Loucy (cell line): Measurements from ENCODE around the gene BEAN1.
A peak's percentile ranks its signal among the peaks of the same experiment; 100 is the strongest.
"Not testable (repeated sequence)": the region's sequence is repeated elsewhere in the genome, so short reads cannot be mapped to it uniquely, and the experiment has no call there.

Experiments
- H2AFZ ChIP-seq: fragments of 200-600 bp; sonication (generic); 2 replicates; pipeline ENCODE4 v1.6.0; 2016; ENCODE audit warnings: antibody characterized with exemption, mild to moderate bottlenecking, low read length, moderate library complexity
- H3F3A ChIP-seq: fragments of 200-600 bp; 2 replicates; pipeline ENCODE4 v1.6.0; 2016; ENCODE audit warnings: antibody characterized with exemption, low read depth, mild to moderate bottlenecking
- H3K27me3 ChIP-seq: fragments of 200-600 bp; sonication (generic); 2 replicates; pipeline ENCODE4 v1.6.1; 2014; ENCODE audit warnings: low read length, mild to moderate bottlenecking; ENCODE audit not compliant: insufficient read depth, poor library complexity, severe bottlenecking
- H3K36me3 ChIP-seq: fragments of 200-600 bp; sonication (generic); 2 replicates; pipeline ENCODE4 v1.6.1; 2016; ENCODE audit warnings: low read length; ENCODE audit not compliant: insufficient read depth
- H3K4me1 ChIP-seq: fragments of 200-600 bp; sonication (generic); 2 replicates; pipeline ENCODE4 v1.5.1; 2014; ENCODE audit warnings: low read length, mild to moderate bottlenecking; ENCODE audit not compliant: insufficient read depth, poor library complexity, severe bottlenecking
- H3K4me2 ChIP-seq: fragments of 200-600 bp; sonication (generic); 2 replicates; pipeline ENCODE4 v1.6.0; 2014; ENCODE audit warnings: antibody characterized with exemption, low read length, low read depth, mild to moderate bottlenecking; ENCODE audit not compliant: poor library complexity, severe bottlenecking
- H3K4me3 ChIP-seq: fragments of 200-600 bp; sonication (generic); 2 replicates; pipeline ENCODE4 v1.5.1; 2014; ENCODE audit warnings: low read length, mild to moderate bottlenecking, mixed read lengths; ENCODE audit not compliant: poor library complexity, severe bottlenecking
- H3K79me2 ChIP-seq: fragments of 200-600 bp; sonication (generic); 2 replicates; pipeline ENCODE4 v1.6.1; 2014; ENCODE audit warnings: low read length; ENCODE audit not compliant: insufficient read depth
- H3K9ac ChIP-seq: fragments of 200-600 bp; sonication (generic); 2 replicates; pipeline ENCODE4 v1.6.0; 2014; ENCODE audit warnings: mild to moderate bottlenecking, low read depth, low read length, moderate library complexity; ENCODE audit not compliant: poor library complexity, severe bottlenecking
- H3K9me2 ChIP-seq: fragments of 200-600 bp; sonication (generic); replicated peaks from 2 replicates; pipeline ENCODE4 v1.6.1; 2016; ENCODE audit warnings: low read depth, low read length, mixed read lengths
- H3K9me3 ChIP-seq: fragments of 200-600 bp; sonication (generic); 2 replicates; pipeline ENCODE4 v1.6.1; 2014; ENCODE audit warnings: mild to moderate bottlenecking, antibody characterized with exemption, low read length, low read depth; ENCODE audit not compliant: insufficient read depth
- H4K20me1 ChIP-seq: fragments of 200-600 bp; sonication (generic); 2 replicates; pipeline ENCODE4 v1.6.0; 2014; ENCODE audit warnings: antibody characterized with exemption, low read length, mild to moderate bottlenecking; ENCODE audit not compliant: insufficient read depth, poor library complexity, severe bottlenecking
- EZH2phosphoT487 ChIP-seq: fragments of 200-600 bp; IDR thresholded peaks from 2 replicates; pipeline ENCODE4 v1.6.1; 2018; ENCODE audit warnings: antibody characterized with exemption, mild to moderate bottlenecking, moderate library complexity, borderline replicate concordance
- TF ChIP-seq, protein P1 (sequence below): fragments of 200-600 bp; sonication (generic); conservative IDR thresholded peaks from 2 replicates; pipeline ENCODE4 v1.5.1; 2014; ENCODE audit warnings: mild to moderate bottlenecking, antibody characterized with exemption, low read length

Gene BEAN1

DNA sequence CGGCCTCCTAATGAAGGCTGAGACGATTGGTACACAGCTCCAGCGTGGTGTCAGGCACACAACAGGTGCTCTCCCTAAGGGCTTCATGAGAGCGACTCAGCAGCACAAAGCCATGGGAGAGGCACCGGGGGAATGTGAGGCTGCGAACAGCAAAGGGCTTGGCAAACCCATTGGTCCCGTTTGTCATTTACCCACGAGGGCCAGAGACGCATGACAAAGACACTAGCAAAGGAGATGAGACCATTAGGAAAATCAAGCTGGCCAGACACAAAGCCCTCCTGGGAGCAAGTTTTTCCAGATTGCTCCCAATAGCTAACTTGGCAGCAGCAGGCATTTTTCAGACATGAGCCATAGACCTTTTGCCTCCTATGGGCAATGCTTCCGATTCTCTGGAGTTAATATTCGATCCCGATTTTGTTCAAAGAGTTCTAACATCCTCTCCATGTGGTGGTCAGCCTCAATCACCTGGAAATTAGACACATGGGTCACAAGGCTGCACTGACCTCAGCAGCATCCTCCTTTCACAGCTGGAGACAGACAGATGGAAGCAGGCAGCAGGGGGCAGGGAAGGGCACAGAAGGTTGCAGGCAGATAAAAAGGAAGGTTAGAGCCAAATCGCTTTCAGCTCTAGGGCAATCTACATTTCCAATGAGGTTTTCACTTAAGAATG lies 84.6 kb downstream of the BEAN1 start:
- Histone ChIP-seq H2AFZ (no peak overlapping the region), H4K20me1 (no peaks in the 10 kb centered on the region), H3K9me3 (no peaks in the 10 kb centered on the region), H3K9ac (peak overlapping the region; percentile 13), H3K4me2 (no peak overlapping the region), H3K36me3 (no peaks in the 10 kb centered on the region; the same call in 1 of the 2 replicates), H3K4me1 (peaks cover 13% of the 10 kb centered on the region), H3K79me2 (no peaks in the 10 kb centered on the region), H3K27me3 (no peaks in the 10 kb centered on the region), H3K9me2 (no peaks in the 10 kb centered on the region), H3K4me3 (no peak overlapping the region), H3F3A (no peaks in the 10 kb centered on the region)
- no peak for TF ChIP-seq EZH2phosphoT487
- TF ChIP-seq, protein P1, sequence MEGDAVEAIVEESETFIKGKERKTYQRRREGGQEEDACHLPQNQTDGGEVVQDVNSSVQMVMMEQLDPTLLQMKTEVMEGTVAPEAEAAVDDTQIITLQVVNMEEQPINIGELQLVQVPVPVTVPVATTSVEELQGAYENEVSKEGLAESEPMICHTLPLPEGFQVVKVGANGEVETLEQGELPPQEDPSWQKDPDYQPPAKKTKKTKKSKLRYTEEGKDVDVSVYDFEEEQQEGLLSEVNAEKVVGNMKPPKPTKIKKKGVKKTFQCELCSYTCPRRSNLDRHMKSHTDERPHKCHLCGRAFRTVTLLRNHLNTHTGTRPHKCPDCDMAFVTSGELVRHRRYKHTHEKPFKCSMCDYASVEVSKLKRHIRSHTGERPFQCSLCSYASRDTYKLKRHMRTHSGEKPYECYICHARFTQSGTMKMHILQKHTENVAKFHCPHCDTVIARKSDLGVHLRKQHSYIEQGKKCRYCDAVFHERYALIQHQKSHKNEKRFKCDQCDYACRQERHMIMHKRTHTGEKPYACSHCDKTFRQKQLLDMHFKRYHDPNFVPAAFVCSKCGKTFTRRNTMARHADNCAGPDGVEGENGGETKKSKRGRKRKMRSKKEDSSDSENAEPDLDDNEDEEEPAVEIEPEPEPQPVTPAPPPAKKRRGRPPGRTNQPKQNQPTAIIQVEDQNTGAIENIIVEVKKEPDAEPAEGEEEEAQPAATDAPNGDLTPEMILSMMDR = peak; percentile 59

DNA sequence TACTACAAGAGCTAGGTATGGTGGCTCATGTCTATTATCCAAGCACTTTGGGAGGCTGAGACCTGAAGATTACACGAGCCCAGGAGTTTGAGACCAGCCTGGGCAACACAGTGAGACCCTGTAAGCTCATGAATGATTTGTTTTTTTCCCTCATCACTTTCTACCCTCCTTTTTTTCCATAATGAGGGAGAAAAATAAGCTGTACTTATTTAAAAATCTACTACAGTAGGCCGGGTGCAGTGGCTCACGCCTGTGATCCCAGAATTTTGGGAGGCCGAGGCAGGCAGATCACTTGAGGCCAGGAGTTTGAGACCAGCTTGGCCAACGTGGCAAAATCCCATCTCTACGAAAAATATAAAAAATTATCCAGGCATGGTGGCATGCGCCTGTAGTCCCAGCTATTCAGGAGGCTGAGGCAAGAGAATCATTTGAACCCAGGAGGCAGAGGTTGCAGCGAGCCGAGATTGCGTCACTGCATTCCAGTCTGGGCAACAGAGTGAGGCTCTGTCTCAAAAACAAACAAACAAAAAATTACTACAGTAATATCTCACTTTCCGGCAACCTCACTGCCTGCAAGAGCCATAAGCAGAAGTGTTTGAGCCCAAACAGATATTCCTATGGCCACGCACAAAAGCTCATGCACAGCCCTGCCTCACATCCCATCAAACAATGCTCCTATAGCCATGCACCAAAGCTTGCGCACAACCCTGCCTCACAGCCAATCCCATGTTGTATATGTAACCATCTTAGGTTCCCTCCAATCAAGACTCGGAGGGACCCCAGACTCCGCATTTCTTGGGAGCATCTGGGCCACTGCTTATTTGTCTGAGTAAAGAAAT lies 85.4 kb downstream of the BEAN1 start:
- Histone ChIP-seq H3K9me2 (no peaks in the 10 kb centered on the region), H4K20me1 (no peaks in the 10 kb centered on the region), H3K4me3 (no peak overlapping the region), H3F3A (peaks cover 5% of the 10 kb centered on the region; the same call in 1 of the 2 replicates), H2AFZ (no peak overlapping the region), H3K9me3 (no peaks in the 10 kb centered on the region), H3K27me3 (no peaks in the 10 kb centered on the region), H3K4me1 (peaks cover 19% of the 10 kb centered on the region), H3K36me3 (no peaks in the 10 kb centered on the region; the same call in 1 of the 2 replicates), H3K4me2 (no peak overlapping the region), H3K9ac (peak overlapping the region; percentile 13), H3K79me2 (no peaks in the 10 kb centered on the region)
- TF ChIP-seq, protein P1 = no peak
- TF ChIP-seq EZH2phosphoT487 = no peak

DNA sequence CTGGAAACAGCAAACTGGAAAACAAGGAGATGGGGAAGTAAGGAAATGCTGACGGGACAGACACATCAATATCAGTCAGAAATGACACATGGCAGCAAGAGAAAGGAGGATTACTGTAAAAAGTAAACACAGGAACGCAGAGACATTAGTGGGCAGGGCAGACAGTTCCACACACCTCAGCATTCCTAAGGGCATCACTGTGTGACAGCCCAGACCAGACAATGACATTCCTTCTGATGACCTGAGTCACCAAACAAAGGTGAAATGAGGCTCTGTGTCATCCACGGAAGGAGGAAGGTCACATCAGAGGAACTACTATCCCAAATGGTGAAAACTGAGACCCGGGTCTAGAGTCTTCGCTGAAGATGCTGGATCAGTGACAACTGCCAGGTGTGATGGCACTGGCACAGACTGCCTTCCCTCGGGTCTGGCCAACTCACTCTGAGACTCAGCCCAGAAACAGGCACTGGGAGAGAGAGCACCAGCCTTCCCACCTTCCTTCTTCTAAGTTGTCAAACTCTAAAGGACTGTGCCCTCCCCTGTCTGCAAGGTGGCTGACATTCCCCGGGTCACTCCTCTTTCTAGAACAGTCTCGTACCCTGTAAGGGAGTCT lies 86.1 kb downstream of the BEAN1 start:
- Histone ChIP-seq H3K9me3 (no peaks in the 10 kb centered on the region), H3K9me2 (no peaks in the 10 kb centered on the region), H3K4me2 (no peak overlapping the region), H4K20me1 (no peaks in the 10 kb centered on the region), H3K4me1 (peaks cover 26% of the 10 kb centered on the region), H3K36me3 (no peaks in the 10 kb centered on the region; the same call in 1 of the 2 replicates), H3K79me2 (no peaks in the 10 kb centered on the region), H3K4me3 (no peak overlapping the region), H3F3A (peaks cover 6% of the 10 kb centered on the region; the same call in 1 of the 2 replicates), H3K27me3 (no peaks in the 10 kb centered on the region), H2AFZ (no peak overlapping the region), H3K9ac (no peak overlapping the region)
- no peak for TF ChIP-seq EZH2phosphoT487
- TF ChIP-seq, protein P1 = no peak

DNA sequence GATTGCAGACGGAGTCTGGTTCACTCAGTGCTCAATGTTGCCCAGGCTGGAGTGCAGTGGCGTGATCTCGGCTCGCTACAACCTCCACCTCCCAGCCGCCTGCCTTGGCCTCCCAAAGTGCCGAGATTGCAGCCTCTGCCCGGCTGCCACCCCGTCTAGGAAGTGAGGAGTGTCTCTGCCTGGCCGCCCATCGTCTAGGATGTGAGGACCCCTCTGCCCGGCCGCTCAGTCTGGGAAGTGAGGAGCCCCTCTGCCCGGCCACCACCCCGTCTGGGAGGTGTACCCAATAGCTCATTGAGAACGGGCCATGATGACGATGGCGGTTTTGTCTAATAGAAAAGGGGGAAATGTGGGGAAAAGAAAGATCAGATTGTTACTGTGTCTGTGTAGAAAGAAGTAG lies 87.3 kb downstream of the BEAN1 start:
- H3K9me3 ChIP-seq = not testable (repeated sequence)

More for the DNA sequence above, 87.3 kb downstream of the BEAN1 start:
- peaks cover 27% of the 10 kb centered on the region for H3K4me1 ChIP-seq
- not testable (repeated sequence) for H3K4me2 ChIP-seq, H3K9me2 ChIP-seq, H3K4me3 ChIP-seq, H4K20me1 ChIP-seq, H3K9ac ChIP-seq, H2AFZ ChIP-seq, H3K79me2 ChIP-seq, H3F3A ChIP-seq, H3K36me3 ChIP-seq, H3K27me3 ChIP-seq
